HepG2 (cell line): Measurements from ENCODE around the gene ELP5. TPM values are rescaled to one million over a fixed set of nuclear protein-coding genes. Genes with fewer than 3 reads are reported as not detected.

Experiments
- AGO2 ChIP-seq: fragments of 200-400 bp; formaldehyde crosslinking; optimal IDR thresholded peaks from 2 replicates; pipeline ENCODE3; 2017; ENCODE audit warnings: mild to moderate bottlenecking, low read depth, low read length, moderate library complexity
- BRF2 ChIP-seq: sonication (generic); formaldehyde crosslinking; IDR thresholded peaks from 2 replicates; pipeline ENCODE4 v1.8.1; 2022; ENCODE audit warnings: mild to moderate bottlenecking, missing genetic modification reagents
- CBX1 ChIP-seq: IDR thresholded peaks from one replicate; pipeline ENCODE4 v1.6.1; 2016; ENCODE audit warnings: antibody characterized with exemption, low read depth
- E2F5 ChIP-seq: sonication (generic); formaldehyde crosslinking; conservative IDR thresholded peaks from 2 replicates; pipeline ENCODE4 v1.4.0; 2020; ENCODE audit warnings: missing genetic modification reagents
- ELF1 ChIP-seq: sonication (generic); formaldehyde crosslinking; IDR thresholded peaks from 2 replicates; pipeline ENCODE4 v1.4.0; 2020; ENCODE audit warnings: missing genetic modification reagents
- EP300 ChIP-seq, 3 experiments: sonication (generic) in 1 of 3; formaldehyde crosslinking in 1 of 3; IDR thresholded peaks; 2 replicates each; pipeline versions ENCODE4 v1.5.1 to v1.6.1; 2011 to 2020; ENCODE audit warnings: low read depth in 2 of 3, low read length in 2 of 3, borderline replicate concordance in 1 of 3, improper control_type of control experiment in 1 of 3, mild to moderate bottlenecking in 1 of 3, missing genetic modification reagents in 1 of 3, moderate library complexity in 1 of 3
- GPBP1L1 ChIP-seq: sonication (generic); formaldehyde crosslinking; IDR thresholded peaks from 2 replicates; pipeline ENCODE4 v1.5.0; 2020; ENCODE audit warnings: mild to moderate bottlenecking, missing genetic modification reagents
- HNRNPLL ChIP-seq: fragments of 200-400 bp; formaldehyde crosslinking; IDR thresholded peaks from 2 replicates; pipeline ENCODE4 v1.6.1; 2017; ENCODE audit warnings: mild to moderate bottlenecking, low read depth, low read length; ENCODE audit not compliant: poor library complexity, severe bottlenecking
- HOXA7 ChIP-seq: sonication (generic); formaldehyde crosslinking; IDR thresholded peaks from 2 replicates; pipeline ENCODE4 v1.8.1; 2022; ENCODE audit warnings: mild to moderate bottlenecking, missing genetic modification reagents, moderate library complexity
- MLXIP ChIP-seq: sonication (generic); formaldehyde crosslinking; IDR thresholded peaks from 2 replicates; pipeline ENCODE4 v1.9.0; 2021; ENCODE audit warnings: missing genetic modification reagents, borderline replicate concordance
- RARA ChIP-seq: IDR thresholded peaks from 2 replicates; pipeline ENCODE4 v1.6.1; 2016; ENCODE audit warnings: missing genetic modification reagents, missing compliant biosample characterization
- RXRA ChIP-seq: sonication (generic); formaldehyde crosslinking; IDR thresholded peaks from 2 replicates; pipeline ENCODE4 v1.5.1; 2020; ENCODE audit warnings: missing genetic modification reagents
- ZBTB26 ChIP-seq: IDR thresholded peaks from 2 replicates; pipeline ENCODE4 v1.6.1; 2016; ENCODE audit warnings: missing compliant biosample characterization, missing genetic modification reagents, borderline replicate concordance
- ZBTB7B ChIP-seq: sonication (generic); formaldehyde crosslinking; IDR thresholded peaks from 2 replicates; pipeline ENCODE4 v1.4.0; 2020; ENCODE audit warnings: missing genetic modification reagents
- ZC3H13 ChIP-seq: sonication (generic); formaldehyde crosslinking; IDR thresholded peaks from 2 replicates; pipeline ENCODE4 v1.8.1; 2023; ENCODE audit warnings: mild to moderate bottlenecking, missing genetic modification reagents, moderate library complexity
- ZNF382 ChIP-seq: sonication (generic); formaldehyde crosslinking; IDR thresholded peaks from 2 replicates; pipeline ENCODE4 v1.5.0; 2020; ENCODE audit warnings: missing genetic modification reagents, mild to moderate bottlenecking, borderline replicate concordance
- ZNF770 ChIP-seq: sonication (generic); formaldehyde crosslinking; IDR thresholded peaks from 2 replicates; pipeline ENCODE4 v1.5.0; 2020; ENCODE audit warnings: mild to moderate bottlenecking, missing genetic modification reagents
- ZSCAN30 ChIP-seq: sonication (generic); formaldehyde crosslinking; IDR thresholded peaks from 2 replicates; pipeline ENCODE4 v1.5.0; 2020; ENCODE audit warnings: mild to moderate bottlenecking, missing genetic modification reagents
- polyA plus RNA-seq, 8 experiments: library from polyadenylated mRNA; depleted of rRNA in 3 of 8; stranded (reverse) in 7 of 8; unstranded in 1 of 8; fragments of >200 nt; fragmentation: Illumina TruSeq in 4 of 8; extraction: Trizol in 4 of 8; gene quantifications; 2 replicates each; pipeline versions ENCODE4 v1.2.1 to v1.2.3, GENCODE V29; 2011 to 2016; ENCODE audit warnings: low read depth in 4 of 8, missing spikeins in 1 of 8, mixed read lengths in 1 of 8; ENCODE audit not compliant: insufficient read depth in 1 of 8
- total RNA-seq, 5 experiments: library from RNA; depleted of rRNA; stranded (reverse); fragments of >200 nt; fragmentation: Illumina TruSeq; extraction: Trizol; gene quantifications; 2 replicates each; pipeline ENCODE4 v1.2.3, GENCODE V29; 2016; ENCODE audit warnings: low read depth in 1 of 5

The ELP5 gene
- total and polyA plus RNA-seq, 2 of the 13 experiments (the other 11 are each of a cell fraction or from before 2014, with no cell fraction given) = 67.6 to 69.8 TPM

- TF ChIP-seq BRF2 (0 out of 2 replicates have a peak, but pooled peaks have one; percentile 14), ZBTB26 (peak; percentile 76; the same call in 1 of the 2 replicates), E2F5 (CRISPR knock-in tag) (0 out of 2 replicates have a peak, but pooled peaks have one; percentile 15), MLXIP (CRISPR knock-in tag) (no peak), EP300 (IDR thresholded peaks at IDR 0.05; ENCODE audit: low read depth in 2 of 2, low read length in 2 of 2) (peak; percentile 48 to 53; a peak in 2 of 4 replicates), EP300 (CRISPR knock-in tag; IDR thresholded peaks at IDR 0.05; ENCODE audit: borderline replicate concordance) (peak; percentile 28; the same call in 1 of the 2 replicates), ZBTB7B (CRISPR knock-in tag) (0 out of 2 replicates have a peak, but pooled peaks have one; percentile 33), ELF1 (peak; percentile 53; the same call in 1 of the 2 replicates), RXRA (CRISPR knock-in tag) (peak; percentile 76), ZNF770 (CRISPR knock-in tag) (0 out of 2 replicates have a peak, but pooled peaks have one; percentile 30), ZSCAN30 (no peak; the same call in 1 of the 2 replicates), CBX1 (peak; percentile 76), ZC3H13 (peak; percentile 96), HNRNPLL (peak; percentile 98), RARA (peak; percentile 51), AGO2 (peak; percentile 97), GPBP1L1 (no peak), ZNF382 (CRISPR knock-in tag) (no peak), HOXA7 (no peak)
Measured at GRCh38 chr17:7242717-7243452, 9.1 kb upstream of the ELP5 start (continued).
